ENCODE data around the gene CHDH. TPM values are rescaled to one million over a fixed set of nuclear protein-coding genes. Genes with fewer than 3 reads are reported as not detected.

The CHDH gene
- total RNA-seq, 8 experiments from 2014 or later = 0.27 to 2.8 (median 0.56) TPM

- WGBS, 10 experiments = 15 to 100% (median 45%) methylated on average over 1 to 12 of the region's 25 CpGs; no CpG with 5 or more reads in 2 of the 10 experiments
- Histone ChIP-seq H3K27ac (no peak overlapping the region), H3K4me3 (peak overlapping the region; percentile 34 to 40 (median 38)), H3K4me1 (replicated peaks in 1 of 2) (peaks cover 0 to 12% of the 10 kb centered on the region in 2 donors)
- in situ Hi-C loops (cut with MboI; ENCODE audit: low pct_unique_long_range_greater_than_20kb in 2 of 9, low sequenced_read_pairs in 9 of 9, unreplicated experiment in 9 of 9) = no loop called here
- peak in 3 of 8 experiments; percentile 44 to 57 (median 48) for ATAC-seq (replicated peaks in 6 of 8)
Observed at GRCh38 chr3:53845103-53845880, 927 bp downstream of the CHDH start.

GRCh38 chr3:53844262-53845102, 1.7 kb downstream of the CHDH start:
- Histone ChIP-seq H3K27ac (no peak overlapping the region), H3K4me1 (replicated peaks in 1 of 2) (peaks cover 0 to 12% of the 10 kb centered on the region in 2 donors), H3K4me3 (no peak overlapping the region)
- no peak for ATAC-seq (replicated peaks in 6 of 8)
- in situ Hi-C loops (cut with MboI; ENCODE audit: low pct_unique_long_range_greater_than_20kb in 2 of 9, low sequenced_read_pairs in 9 of 9, unreplicated experiment in 9 of 9) = no loop called here
- 76 to 100% (median 91%) methylated on average over 1 to 6 of the region's 9 CpGs; no CpG with 5 or more reads in 4 of the 10 experiments for WGBS, 10 experiments

- H3K4me1 ChIP-seq (replicated peaks in 1 of 2) = peaks cover 0 to 12% of the 10 kb centered on the region in 2 donors
- 0 to 100% (median 81%) methylated on average over 1 to 5 of the region's 10 CpGs; no CpG with 5 or more reads in 1 of the 10 experiments for WGBS, 10 experiments
- in situ Hi-C loops (cut with MboI; ENCODE audit: low pct_unique_long_range_greater_than_20kb in 2 of 9, low sequenced_read_pairs in 9 of 9, unreplicated experiment in 9 of 9) = no loop called here
- no peak overlapping the region for H3K4me3 ChIP-seq
- no peak for ATAC-seq (replicated peaks in 6 of 8)
- H3K27ac ChIP-seq = no peak overlapping the region
Observed at GRCh38 chr3:53843195-53844177, 2.7 kb downstream of the CHDH start.

GRCh38 chr3:53842436-53843194, 3.6 kb downstream of the CHDH start:
- peak in 6 of 8 experiments; percentile 17 to 75 (median 70) for ATAC-seq (replicated peaks in 6 of 8)
- H3K4me3 ChIP-seq = no peak overlapping the region
- peaks cover 0 to 12% of the 10 kb centered on the region in 2 donors for H3K4me1 ChIP-seq (replicated peaks in 1 of 2)
- whole genome bisulfite sequencing, 10 experiments = 0 to 90% (median 49%) methylated on average over 2 to 9 of the region's 12 CpGs
- in situ Hi-C loops (cut with MboI; ENCODE audit: low pct_unique_long_range_greater_than_20kb in 2 of 9, low sequenced_read_pairs in 9 of 9, unreplicated experiment in 9 of 9) = no loop called here
- peak overlapping the region in 1 of 2 donors; percentile 29 for H3K27ac ChIP-seq

GRCh38 chr3:53841296-53841695, 4.9 kb downstream of the CHDH start:
- Histone ChIP-seq H3K4me1 (replicated peaks in 1 of 2) (peaks cover 0 to 12% of the 10 kb centered on the region in 2 donors), H3K4me3 (no peak overlapping the region), H3K27ac (no peak overlapping the region)
- no peak for ATAC-seq (replicated peaks in 6 of 8)
- 64 to 100% (median 93%) methylated on average over 1 to 5 of the region's 5 CpGs; no CpG with 5 or more reads in 3 of the 10 experiments for WGBS, 10 experiments
- in situ Hi-C loops (cut with MboI; ENCODE audit: low pct_unique_long_range_greater_than_20kb in 2 of 9, low sequenced_read_pairs in 9 of 9, unreplicated experiment in 9 of 9) = no loop called here

- no peak for ATAC-seq (replicated peaks in 6 of 8)
- Histone ChIP-seq H3K4me3 (no peak overlapping the region), H3K4me1 (replicated peaks in 1 of 2) (peaks cover 0 to under 1% of the 10 kb centered on the region in 2 donors), H3K27ac (no peak overlapping the region)
- 70 to 100% (median 90%) methylated on average over 1 to 4 of the region's 10 CpGs; no CpG with 5 or more reads in 4 of the 10 experiments for WGBS, 10 experiments
- in situ Hi-C loops (cut with MboI; ENCODE audit: low pct_unique_long_range_greater_than_20kb in 2 of 9, low sequenced_read_pairs in 9 of 9, unreplicated experiment in 9 of 9) = no loop called here
Observed at GRCh38 chr3:53837331-53837730, 8.9 kb downstream of the CHDH start.

- ATAC-seq (replicated peaks in 6 of 8) = no peak
- Histone ChIP-seq H3K27ac (no peak overlapping the region), H3K4me1 (replicated peaks in 1 of 2) (no peaks in the 10 kb centered on the region), H3K4me3 (no peak overlapping the region)
- in situ Hi-C loops (cut with MboI; ENCODE audit: low pct_unique_long_range_greater_than_20kb in 2 of 9, low sequenced_read_pairs in 9 of 9, unreplicated experiment in 9 of 9) = no loop called here
- WGBS, 10 experiments = 33 to 100% (median 80%) methylated on average over 1 to 3 of the region's 9 CpGs; no CpG with 5 or more reads in 5 of the 10 experiments
Observed at GRCh38 chr3:53836084-53836872, 9.9 kb downstream of the CHDH start.

- in situ Hi-C loops (cut with MboI; ENCODE audit: low pct_unique_long_range_greater_than_20kb in 2 of 9, low sequenced_read_pairs in 9 of 9, unreplicated experiment in 9 of 9) = no loop called here
- 40 to 100% (median 57%) methylated on average over 1 of the region's 1 CpG; no CpG with 5 or more reads in 7 of the 10 experiments for WGBS, 10 experiments
- ATAC-seq (replicated peaks in 6 of 8) = no peak
- Histone ChIP-seq H3K4me3 (no peak overlapping the region), H3K27ac (no peak overlapping the region), H3K4me1 (replicated peaks in 1 of 2) (no peaks in the 10 kb centered on the region)
Observed at GRCh38 chr3:53835257-53835656, 11.0 kb downstream of the CHDH start.

- ATAC-seq (replicated peaks in 6 of 8) = no peak
- Histone ChIP-seq H3K4me1 (replicated peaks in 1 of 2) (no peaks in the 10 kb centered on the region), H3K27ac (no peak overlapping the region), H3K4me3 (no peak overlapping the region)
- 49 to 100% (median 92%) methylated on average over 2 to 5 of the region's 6 CpGs; no CpG with 5 or more reads in 2 of the 10 experiments for WGBS, 10 experiments
- in situ Hi-C loops (cut with MboI; ENCODE audit: low pct_unique_long_range_greater_than_20kb in 2 of 9, low sequenced_read_pairs in 9 of 9, unreplicated experiment in 9 of 9) = no loop called here
Observed at GRCh38 chr3:53834429-53835095, 11.7 kb downstream of the CHDH start.

- Histone ChIP-seq H3K4me3 (no peak overlapping the region), H3K4me1 (replicated peaks in 1 of 2) (no peaks in the 10 kb centered on the region), H3K27ac (no peak overlapping the region)
- in situ Hi-C loops (cut with MboI; ENCODE audit: low pct_unique_long_range_greater_than_20kb in 2 of 9, low sequenced_read_pairs in 9 of 9, unreplicated experiment in 9 of 9) = no loop called here
- ATAC-seq (replicated peaks in 6 of 8) = no peak
- 71 to 90% (median 88%) methylated on average over 2 to 3 of the region's 5 CpGs; no CpG with 5 or more reads in 7 of the 10 experiments for WGBS, 10 experiments
Observed at GRCh38 chr3:53833700-53834099, 12.5 kb downstream of the CHDH start.
